Stimulated activated CD8-positive, alpha-beta memory T cell treated with anti-CD3 and anti-CD28 coated beads, Interleukin-15, amount 100 ng/mL, for 1 hour (primary cell): ENCODE measurements around the gene GLRX2.

Experiments used
- DNase-seq: peaks from one replicate; pipeline ENCODE4 v3.0.0-alpha.2; 2020; ENCODE audit warnings: low read depth

GLRX2 gene

GRCh38 chr1:193111641-193112090 lies 6.5 kb upstream of the GLRX2 start:
- no peak for DNase-seq

DNA sequence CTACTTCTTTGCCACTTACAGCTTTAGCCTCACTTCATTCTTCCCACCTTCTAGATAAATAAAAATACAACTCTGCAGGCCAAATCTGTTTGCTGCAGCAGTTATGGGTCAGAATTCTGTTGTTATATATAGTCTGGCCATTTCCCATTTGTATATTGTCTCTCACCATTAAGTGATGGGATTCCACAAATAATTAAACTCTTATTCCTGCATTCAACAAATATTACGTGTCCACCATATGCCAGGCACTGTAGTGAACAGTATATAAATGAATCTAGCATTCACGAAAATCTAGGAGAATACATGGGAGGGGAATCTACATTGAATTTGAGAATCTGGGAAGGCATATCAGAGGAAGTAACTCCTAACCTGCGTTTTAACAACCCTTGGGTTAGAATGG lies 5.7 kb upstream of the GLRX2 start:
- DNase-seq, result no peak

DNA sequence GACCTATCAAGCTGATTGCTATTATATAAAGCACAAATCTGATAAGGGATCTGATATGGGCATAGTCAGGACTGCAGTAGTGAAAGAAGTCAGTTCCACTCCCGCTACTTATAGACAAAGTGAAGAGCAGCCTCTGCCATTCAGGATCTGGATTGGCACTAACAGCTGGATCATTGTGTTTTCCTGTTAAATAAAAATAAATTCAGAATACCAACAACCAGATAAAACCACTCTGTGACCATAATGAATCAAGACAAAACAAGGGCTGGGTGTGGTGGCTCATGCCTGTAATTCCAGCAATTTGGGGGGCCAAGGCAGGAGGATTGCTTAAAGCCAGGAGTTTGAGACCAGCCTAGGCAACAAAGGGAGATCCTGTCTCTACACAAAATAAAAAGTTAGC lies 5.0 kb upstream of the GLRX2 start:
- no peak for DNase-seq

DNA sequence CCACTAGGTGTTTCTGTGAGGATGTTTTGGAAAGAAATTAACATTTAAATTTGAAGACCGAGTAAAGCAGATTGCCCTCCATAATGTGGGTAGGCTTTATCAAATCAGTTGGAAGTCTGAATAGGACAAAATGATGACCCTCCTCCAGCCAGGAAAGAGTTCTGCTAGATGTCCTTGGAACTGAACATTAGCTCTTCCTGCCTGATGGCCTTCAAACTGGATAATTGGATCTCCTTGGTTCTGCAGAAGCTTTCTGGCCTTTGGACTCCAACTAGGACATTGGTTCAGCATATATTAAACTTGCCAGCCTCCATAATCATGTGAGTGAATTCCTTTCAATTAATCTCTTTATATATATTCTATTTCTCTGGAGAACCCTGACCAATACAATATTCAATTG lies 4.4 kb upstream of the GLRX2 start:
- no peak for DNase-seq

DNA sequence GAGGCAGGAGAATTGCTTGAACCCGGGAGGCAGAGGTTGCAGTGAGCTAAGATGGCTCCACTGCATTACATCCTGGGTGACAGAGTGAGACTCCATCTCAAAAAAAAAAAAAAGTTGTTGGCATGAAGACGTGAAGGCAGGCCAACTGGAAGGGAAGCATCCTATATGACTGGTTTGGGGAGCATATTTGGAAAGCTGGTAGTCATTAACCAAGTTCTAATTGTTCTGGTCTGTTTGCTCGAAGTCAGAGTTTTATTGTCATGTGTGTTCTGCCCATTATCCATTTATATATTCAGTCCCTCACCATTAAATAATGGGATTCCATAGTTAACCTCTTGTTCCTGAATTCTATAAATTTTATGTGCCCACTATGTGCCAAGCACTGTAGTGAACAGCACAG lies 3.3 kb upstream of the GLRX2 start:
- DNase-seq, result no peak

DNA sequence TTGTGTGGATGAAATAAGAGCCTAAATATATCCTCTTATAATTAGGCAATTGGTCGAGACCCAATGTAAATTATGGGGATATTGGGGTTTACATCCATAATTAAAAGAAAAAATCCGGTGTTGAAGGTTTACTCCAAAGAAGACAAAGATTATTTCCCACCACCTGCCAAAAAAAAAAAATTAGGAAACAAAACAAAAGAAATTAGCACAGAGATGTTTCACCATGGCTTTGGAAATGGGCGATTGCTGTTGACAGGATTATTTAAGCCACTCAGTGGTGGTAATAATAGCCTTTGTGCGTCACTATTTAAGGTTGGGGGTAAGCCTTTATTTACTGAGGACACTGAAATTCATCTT lies 585 bp upstream of the GLRX2 start:
- no peak for DNase-seq

DNA sequence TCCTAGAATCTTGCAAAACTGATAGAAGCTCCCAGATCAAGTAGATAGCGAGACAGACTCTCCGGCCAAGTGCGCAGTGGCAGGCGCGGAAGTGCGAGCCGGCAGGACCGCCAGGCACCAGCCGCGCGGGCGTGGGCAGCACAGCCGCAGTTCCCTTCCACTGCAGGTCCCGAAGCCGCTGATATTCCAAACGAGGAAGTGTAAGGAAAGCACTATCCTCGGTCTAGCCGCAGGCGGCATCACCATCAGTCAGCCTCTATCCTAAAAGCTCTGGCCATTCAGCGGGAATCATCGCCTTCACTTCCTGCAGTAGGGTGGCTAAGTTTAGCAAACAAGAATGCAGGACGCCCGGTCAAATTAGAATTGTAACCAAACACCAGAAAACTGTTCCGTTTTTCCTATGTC lies 710 bp downstream of the GLRX2 start:
- no peak for DNase-seq

- no peak for DNase-seq
These were observed 1.3 kb downstream of the GLRX2 start for GRCh38 chr1:193103759-193104501.

DNA sequence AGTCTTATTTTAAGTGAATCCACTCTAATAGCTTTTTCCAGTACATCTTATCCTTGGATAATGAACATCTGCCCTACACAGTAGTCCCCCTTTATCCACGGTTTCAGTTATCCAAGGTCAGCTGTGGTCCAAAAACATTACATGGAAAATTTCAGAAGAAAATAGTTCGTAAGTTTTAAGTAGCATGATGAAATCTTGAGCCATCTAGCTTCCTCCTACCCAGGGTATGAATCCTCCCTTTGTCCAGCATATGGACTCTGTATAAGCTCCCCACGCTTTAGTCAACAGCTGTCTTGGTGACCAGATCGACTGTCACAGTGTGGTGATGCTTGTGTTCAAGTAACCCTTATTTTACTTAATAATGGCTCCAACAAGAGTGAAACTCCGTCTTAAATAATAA lies 2.6 kb downstream of the GLRX2 start:
- DNase-seq, result no peak

DNA sequence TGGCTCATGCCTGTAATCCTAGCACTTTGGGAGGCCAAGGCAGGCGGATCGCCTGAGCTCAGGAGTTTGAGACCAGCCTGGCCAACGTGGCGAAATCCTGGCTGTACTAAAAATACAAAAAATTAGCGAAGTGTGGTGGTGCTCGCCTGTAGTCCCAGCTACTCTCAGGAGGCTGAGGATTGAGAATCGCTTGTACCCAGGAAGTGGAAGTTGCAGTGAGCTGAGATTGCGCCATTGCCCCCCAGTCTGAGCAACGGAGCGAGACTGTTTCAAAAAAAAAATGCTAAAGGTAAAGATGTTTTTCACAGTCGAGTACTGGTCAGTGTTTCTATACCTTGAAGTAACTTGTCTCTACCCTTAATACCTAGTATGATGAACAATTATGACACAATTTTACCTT lies 11.1 kb downstream of the GLRX2 start:
- no peak for DNase-seq

DNA sequence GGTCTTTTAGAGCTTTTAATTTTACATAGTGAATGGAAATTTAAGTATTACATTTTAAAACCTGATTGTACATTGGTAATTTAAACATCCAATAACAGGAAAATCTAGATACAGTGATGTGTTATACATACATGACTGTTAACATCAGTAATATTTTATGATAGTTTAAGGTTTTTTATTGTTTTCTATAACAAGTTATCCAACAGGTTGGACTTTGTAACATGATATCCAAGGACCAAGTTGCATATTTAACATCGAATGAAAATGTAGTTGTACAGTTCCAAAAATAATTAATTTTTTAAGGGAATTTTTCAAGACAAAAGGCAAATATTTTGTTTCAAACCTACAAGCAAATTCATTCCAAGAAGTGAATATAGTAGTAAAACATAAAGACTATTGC lies 14.3 kb downstream of the GLRX2 start:
- DNase-seq, result no peak

DNA sequence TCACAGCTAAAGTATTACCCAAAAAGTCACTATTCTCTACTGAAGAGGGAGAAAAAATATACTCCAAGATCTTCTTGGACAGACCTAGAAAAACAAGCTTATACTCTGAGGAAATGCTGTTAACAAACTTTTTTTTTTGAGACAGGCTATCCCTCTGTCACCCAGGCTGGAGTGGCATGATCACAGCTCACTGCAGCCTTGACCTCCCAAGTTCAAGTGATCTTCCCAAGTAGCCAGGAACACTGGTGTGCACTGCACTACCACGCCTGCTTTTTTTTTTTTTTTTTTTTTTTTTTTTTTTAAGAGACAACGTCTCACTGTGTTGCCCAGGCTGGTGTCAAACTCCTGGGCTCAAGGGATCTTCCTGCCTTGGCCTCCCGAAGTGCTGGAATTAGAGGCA lies 17.3 kb downstream of the GLRX2 start:
- DNase-seq, result no peak

- DNase-seq, result no peak
These were observed 18.9 kb downstream of the GLRX2 start for GRCh38 chr1:193086342-193086741.

GRCh38 chr1:193085263-193085662 lies 20.0 kb downstream of the GLRX2 start:
- DNase-seq, result no peak

DNA sequence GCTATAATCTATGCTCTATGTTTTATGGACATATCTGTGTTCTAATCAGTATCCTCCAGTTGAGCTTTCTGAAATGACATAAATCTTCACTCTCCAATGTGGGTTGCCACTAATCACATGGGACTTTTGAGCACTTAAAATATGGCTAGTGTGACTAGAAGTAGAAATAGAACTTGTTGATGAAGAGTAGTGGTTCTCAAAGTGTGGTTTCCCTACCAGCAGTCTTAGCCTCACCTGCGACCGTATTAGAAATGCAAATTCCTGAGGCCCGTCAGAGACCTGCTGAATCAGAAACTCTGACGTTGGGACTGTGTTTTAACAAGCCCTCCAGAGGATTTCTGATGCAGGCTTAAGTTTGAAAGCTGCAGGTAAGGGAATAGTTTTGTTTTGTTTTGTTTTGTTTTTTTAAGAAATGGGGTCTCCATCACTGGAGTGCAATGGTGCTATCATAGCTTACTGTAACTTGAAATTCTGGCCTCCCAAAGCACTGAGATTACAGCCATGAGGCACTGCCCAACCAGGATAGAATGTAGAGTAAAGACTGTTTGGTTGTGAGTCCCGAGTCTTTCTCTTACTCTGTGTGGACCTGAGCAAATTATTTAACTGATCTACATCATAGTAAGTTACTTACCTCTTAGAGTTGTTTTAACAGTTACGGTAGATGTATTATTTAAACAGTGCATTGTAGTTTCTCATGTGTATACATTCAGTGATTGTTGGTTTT lies 21.7 kb downstream of the GLRX2 start:
- DNase-seq, result no peak

DNA sequence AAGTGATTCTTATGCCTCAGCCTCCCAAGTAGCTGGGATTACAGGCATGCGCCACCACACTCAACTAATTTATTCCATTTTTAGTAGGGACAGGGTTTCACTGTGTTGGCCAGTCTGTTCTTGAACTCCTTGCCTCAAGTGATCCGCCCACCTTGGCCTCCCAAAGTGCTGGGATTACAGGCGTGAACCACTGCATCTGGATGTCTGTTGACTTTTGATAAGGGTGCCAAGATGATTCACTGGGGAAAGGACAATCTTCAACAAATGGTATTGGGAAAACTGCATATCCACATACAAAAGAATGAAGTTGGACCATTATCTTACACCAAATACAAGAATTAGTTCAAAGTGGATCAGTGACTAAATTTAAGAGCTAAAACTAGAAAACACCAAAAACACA lies 26.0 kb downstream of the GLRX2 start:
- no peak for DNase-seq

DNA sequence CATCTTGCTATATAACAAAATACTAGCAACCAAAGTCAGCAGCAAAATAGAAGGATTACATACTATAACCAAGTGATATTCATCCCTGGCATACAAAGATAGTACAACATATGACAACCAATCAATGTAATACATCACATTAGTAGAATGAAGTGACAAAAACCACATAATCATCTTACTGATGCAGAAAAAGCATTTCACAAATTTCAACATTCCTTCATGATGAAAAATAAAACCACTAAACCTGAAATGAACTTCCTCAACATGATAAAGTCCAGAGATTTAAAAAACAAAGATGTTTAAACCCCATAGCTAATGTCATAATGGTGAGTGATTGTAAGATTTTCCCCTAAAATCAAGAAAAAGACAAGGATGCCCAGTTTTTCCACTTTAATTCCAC lies 27.2 kb downstream of the GLRX2 start:
- no peak for DNase-seq

- no peak for DNase-seq
These were observed 34.3 kb downstream of the GLRX2 start for GRCh38 chr1:193070942-193071341.

GRCh38 chr1:193070386-193070753 lies 34.8 kb downstream of the GLRX2 start:
- no peak for DNase-seq

DNA sequence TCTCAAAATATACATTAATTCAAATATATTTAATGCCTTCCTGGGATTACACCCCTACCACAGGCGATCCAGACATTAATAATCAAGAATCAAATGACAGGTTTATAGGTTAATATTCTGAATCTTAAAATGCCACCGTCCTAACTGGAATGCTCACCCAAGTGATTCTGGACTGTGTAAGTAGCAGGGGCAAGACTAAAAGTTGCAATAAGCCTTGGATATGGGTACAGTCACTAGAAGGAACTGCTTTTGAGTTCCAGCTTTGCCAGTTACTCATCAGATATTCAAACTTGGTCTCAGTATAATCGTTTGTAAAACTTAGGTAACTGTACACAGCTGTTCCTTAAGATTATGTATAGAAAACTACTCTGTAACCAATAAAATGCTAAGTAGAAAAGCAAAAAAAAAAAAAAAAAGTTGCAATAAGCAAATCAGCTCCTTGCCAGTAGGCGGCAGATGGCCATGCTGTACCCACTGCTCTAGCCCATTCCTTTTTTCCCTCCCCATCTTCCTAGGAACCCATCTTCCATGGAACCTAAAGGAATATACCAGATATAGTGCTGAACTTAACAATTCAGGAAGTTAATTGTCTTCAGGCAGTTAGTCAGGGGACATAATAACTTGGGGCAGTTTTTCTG lies 35.3 kb downstream of the GLRX2 start:
- no peak for DNase-seq

- no peak for DNase-seq
These were observed 37.2 kb downstream of the GLRX2 start for GRCh38 chr1:193068013-193068412.

- no peak for DNase-seq
These were observed 38.6 kb downstream of the GLRX2 start for GRCh38 chr1:193066606-193067005.

DNA sequence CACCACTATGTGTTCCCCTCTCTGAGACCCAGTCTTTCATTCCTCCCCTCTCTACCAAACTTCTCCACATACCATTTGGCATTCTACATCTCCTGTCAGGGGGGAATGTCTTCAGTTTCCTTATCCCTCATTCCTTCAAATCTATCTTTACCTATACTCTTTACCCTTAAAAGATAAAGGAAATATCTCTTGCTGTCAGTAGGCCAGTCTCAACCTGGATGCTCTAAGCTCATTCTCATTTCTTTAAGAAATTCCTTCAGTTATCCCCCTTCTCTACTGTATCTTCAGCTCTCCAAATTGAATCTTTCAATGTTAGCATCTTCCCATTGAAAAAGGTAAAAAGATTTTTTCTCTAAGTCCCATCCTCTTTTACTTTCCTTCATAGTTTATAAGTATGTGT lies 39.3 kb downstream of the GLRX2 start:
- no peak for DNase-seq
